GM10266 (cell line): ENCODE results near the gene DPCD.

ENCODE experiments used
- DNase-seq: peaks from one replicate; pipeline ENCODE4 v3.0.0; 2012; ENCODE audit errors: extremely low spot score
- CTCF ChIP-seq: IDR thresholded peaks from 2 replicates; pipeline ENCODE4 v1.5.1; 2012; ENCODE audit warnings: mild to moderate bottlenecking, low read depth; ENCODE audit not compliant: control insufficient read depth, insufficient read depth; ENCODE audit errors: missing control alignments

The DPCD gene

DNA sequence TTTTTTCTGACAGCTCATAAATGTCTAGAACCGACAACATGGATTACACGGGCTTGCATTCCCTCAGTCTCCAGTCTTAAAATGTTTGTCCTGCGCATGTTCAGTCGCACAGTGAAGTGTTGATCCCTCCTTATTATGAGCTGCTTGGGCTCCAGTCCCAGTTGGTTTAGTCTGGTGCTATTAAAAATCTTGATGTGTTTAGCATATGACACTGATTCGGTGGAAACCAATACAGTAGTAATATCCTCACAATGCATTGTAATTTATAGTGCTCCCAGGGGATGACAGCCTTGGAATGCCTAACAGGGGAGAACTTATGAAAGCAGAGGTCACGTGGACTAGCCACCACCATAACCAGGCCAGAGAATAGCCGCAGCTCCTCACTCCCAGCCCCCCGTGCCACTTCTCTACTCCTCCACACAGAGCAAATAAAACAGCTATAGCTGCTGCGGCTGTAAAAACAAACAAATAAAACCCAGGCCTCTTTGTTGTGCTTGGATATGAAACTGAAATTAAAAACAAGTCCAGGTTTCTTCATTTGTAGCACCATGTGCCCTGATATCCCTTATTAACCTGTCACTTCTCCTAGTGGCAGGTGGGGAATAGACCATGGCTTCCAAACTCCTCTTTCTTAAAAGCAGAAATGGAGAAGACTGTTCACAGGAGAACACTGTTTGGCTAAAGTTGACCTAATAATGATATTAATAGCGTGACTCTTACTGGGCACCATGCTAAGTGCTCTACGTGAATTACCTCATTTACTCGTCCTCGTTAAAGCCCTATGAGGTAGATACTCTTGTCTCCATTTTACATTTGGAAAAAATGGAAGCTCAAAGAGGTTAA lies 7.7 kb downstream of the DPCD start:
- no peak for TF ChIP-seq CTCF
- no peak for DNase-seq

GRCh38 chr10:101597091-101597900 lies 9.2 kb downstream of the DPCD start:
- no peak for TF ChIP-seq CTCF
- no peak for DNase-seq

DNA sequence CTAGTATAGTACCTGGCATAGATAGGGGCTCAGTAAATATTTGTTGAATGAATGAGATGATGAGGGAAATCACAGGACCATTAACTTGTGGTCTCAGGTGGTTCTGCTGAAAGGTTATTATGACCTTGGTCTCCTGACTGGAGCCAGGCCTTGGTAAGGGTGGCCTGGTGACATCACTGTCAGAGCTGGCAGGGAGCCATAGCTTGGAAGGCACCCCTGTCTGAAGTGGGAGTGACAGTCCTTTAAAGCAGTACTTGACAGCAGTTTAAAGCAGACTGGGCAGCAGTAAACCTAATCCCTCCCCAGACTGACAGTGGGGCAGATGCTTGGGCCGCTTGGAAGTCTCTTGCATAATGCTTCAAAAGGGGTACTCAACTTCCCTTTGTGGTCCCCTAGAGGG lies 13.4 kb downstream of the DPCD start:
- no peak for DNase-seq
- no peak for TF ChIP-seq CTCF

- peak; percentile 82 for DNase-seq
- peak; percentile 93 for TF ChIP-seq CTCF
These were observed 14.8 kb downstream of the DPCD start for GRCh38 chr10:101602761-101603398.

DNA sequence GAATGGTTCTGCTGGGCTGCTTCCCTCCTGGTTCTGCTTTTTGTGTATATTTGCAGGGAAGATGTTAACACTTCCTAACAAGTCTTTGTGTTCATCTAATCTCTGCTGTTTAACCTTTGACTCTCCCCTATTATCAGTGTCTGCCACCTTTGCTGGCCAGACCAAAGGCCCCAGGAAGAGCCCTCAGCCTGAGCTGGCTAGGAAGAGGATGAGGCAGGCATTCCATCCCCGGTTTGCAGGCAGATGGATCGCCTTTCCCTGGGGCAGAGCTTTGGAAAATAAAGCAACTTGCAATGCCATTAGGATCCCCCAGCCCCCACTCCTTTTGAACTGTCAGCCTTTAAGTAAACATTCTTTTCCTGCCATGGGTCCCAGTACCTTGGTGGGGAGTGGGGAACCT lies 19.0 kb downstream of the DPCD start:
- no peak for DNase-seq
- no peak for TF ChIP-seq CTCF

DNA sequence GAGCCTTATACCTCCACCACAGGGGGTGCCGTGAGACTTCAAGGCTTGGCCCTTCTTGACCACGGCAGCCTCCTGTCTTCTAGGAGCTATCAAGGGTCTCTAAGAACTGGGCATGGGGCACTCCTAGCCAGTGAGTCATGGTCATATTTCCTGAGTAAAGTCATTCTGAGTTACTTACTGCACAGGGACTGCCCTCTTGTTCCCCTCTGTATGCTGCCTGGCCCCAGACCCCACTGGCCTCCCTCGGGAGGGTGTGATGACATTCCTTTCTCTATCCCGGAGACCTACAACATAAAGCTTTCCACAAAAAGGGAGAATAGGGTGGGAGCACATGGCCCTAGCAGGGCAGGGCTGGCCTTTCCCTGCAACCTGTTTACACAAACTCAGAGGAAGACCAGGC lies 21.4 kb downstream of the DPCD start:
- no peak for TF ChIP-seq CTCF
- DNase-seq: no peak
